Activated T-cell treated with anti-CD3 and anti-CD28 coated beads for 48 hours (primary cell): ENCODE data around the gene RALGDS.
"Not testable (repeated sequence)": the region's sequence is repeated elsewhere in the genome, so short reads cannot be mapped to it uniquely, and the experiment has no call there.

Experiments
- DNase-seq: peaks from one replicate; pipeline ENCODE4 v3.0.0-alpha.2; 2020; ENCODE audit warnings: low read depth

The RALGDS gene

DNA sequence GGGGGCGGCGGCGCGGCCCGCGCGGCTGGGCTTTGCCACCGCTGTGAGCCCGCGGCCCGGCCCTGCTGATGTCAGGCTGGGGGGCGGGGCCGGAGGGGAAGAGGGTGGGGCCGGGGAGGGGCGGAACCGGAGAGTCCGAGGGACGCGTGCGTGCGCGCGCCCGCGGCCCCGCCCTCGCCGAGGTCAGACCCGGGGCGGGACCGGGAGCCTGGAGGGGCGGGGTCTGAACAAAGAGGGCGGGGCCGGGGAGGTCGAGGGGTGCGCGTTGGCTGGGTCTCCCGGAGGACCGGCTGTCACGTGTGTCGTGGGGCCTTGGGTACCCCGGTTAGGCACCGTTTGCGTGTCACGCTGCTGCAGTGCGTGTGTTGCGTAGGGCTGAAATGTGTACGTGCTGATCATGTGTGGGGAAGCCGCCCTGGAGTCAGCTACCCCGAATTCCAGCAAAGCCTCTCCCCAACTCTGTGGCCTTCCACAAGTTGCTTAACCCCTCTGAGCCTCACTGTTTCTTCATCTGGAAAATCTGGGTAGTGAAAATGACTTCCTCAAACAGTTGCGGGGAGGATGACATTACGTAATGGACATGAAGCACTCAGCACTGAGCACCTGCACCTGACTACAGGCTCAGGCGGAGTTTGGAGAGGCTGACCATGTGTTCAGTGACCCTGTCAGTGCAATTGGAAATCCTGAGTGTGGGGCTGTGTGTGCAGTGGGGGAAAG, at the start of gene RALGDS:
TSS of gene RALGDS (minus strand) at position 43 of the 717 bp plus-strand sequence. CDS start 86 bp downstream, outside the sequence.
- peak; percentile 88 for DNase-seq

DNA sequence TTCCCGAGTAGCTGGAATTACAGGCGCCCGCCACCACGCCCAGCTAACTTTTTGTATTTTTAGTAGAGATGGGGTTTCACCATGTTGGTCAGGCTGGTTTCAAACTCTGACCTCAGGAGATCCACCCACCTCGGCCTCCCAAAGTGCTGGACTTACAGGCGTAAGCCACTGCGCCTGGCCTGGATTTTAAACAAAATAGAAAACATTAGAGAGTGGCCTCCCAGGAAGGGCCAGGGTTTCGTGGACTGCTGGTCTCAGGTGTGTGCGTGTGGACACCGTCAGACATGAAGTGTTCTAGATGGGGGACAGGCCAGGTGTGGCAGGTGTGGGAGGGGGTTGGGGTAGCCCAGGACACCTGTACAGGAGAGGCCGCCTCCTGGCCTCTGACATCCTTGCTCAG, 49.7 kb upstream of the RALGDS start:
- DNase-seq: no peak

DNA sequence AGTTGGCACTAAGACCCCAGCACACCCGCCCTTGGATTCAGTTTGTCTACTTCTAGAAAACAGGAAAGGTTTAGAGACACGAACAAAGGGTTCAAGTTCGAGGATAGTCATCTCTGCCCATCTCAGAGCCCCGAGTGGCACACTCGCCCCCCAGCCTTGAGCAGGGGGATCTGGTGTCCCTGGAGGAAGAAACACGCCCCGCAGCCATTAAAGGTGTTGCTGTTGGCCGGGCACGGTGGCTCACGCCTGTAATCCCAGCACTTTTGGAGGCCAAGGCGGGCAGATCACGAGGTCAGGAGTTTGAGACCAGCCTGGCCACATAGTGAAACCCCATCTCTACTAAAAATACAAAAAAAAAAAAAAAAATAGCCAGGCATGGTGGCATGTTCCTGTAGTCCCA, 48.6 kb upstream of the RALGDS start:
- DNase-seq: not testable (repeated sequence)

DNA sequence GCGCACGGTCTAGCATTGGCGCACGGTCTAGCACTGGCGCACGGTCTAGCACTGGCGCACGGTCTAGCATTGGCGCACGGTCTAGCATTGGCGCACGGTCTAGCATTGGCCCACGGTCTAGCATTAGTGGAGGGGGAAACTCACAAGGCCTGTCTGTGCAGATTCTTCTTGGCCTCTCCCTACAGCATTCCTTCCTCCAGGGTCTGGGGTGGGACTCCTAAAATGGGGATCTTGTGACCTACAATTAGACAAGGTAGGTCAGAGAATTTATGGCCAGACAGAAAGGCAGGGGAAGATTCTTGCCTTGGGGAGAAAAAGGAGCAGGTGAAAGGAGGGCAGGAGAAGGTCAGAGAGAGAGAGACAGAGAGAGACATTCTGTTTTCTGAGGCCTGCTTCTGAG, 48.1 kb upstream of the RALGDS start:
- no peak for DNase-seq

DNA sequence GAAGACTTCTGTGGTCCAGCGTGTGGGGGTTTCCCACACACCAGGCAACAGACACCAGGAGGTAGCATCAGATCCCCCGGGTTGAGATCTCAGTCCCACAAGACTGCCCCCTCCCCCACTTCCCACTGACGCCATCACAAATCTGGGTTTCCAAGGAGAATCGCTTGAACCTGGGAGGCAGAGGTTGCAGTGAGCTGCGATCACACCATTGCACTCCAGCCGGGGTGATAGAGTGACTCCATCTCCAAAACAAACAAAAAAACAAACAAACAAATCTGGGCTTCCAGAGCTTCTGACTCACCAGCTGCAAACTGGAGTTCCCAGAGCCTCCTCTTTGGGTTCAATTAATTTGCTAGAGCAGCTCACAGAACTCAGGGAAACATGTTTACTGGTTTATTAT, 47.4 kb upstream of the RALGDS start:
- DNase-seq: no peak

DNA sequence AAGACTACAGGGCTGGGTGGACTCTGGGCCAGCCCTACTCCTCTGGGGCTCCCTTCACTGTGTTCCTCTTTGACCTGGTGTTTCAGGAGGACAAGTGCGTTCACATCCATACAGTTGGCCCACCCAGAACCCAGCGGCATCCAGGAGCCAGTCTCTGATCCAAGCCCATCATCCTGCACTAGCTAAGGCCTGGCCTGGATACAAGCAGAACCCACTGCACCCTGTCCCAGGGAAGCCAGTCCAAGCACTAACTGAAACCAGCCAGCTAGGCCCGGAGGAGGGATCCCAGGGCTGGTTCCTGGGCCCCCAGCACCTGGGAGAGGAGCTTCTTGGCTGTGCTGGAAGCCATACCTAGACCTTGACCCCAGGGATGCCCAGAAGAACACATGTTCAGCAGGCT, 46.7 kb upstream of the RALGDS start:
- DNase-seq: no peak

DNA sequence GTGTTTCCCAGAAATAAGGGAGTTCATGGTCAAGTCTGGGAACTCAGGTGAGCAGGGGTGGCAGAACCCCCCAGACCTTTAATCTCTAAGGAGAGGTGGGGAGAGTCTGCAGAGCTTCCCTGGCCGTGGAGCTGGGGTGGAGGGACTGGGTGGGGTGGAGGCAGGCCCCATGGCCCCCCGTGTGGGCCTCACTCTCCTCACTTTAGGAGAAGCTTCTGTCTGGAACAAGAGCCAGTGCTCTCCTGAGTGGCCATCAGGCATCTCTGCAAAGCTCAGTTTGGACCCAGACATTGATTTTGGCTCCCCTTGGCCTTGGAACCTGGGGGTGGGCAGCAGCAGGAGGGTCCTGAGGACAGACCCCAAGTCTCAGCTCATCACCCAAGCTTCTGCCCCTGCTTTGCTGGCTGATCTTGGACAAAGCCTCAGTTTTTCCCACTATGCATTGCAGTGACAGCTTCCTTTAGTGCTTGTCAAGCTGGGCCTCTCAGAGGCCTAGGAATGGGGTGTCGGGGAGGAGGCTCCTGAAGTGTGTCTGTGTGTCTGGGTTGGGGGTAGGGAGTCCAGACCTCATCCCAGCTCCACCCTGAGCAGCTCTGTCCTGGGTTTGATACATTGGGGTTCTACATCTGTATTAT, 46.2 kb upstream of the RALGDS start:
- DNase-seq: no peak

DNA sequence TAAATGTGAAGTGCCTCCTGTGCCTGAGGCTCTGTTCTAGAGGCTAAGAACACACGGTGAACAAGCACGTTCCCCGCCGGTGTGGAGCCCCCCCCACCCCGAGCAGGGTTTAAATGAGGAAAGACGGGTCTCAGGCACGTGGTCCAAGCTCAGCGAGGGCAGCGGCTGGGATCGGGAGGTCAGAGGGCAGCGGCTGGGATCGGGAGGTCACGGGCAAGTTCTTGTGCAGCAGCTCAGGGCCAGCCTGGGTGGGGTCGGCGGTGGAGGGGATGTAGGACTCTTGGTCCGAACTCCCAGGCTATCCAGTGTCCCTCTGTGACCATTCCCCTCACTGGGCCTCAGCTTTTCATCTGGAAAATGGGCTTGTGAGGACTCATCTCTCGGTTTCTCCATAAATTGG, 45.4 kb upstream of the RALGDS start:
- DNase-seq: no peak

DNA sequence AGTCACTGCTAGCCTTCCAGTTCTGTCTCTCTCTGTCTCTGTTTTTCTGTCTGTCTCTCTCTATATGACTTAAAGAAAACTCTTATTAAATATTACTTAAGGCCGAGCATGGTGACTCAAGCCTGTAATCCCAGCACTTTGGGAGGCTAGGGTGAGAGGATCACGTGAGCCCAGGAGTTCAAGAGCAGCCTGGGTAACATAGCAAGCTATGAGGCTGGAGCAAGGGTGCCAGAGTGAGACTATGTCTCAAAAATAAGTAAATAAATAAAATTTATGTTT, 44.4 kb upstream of the RALGDS start:
- no peak for DNase-seq

DNA sequence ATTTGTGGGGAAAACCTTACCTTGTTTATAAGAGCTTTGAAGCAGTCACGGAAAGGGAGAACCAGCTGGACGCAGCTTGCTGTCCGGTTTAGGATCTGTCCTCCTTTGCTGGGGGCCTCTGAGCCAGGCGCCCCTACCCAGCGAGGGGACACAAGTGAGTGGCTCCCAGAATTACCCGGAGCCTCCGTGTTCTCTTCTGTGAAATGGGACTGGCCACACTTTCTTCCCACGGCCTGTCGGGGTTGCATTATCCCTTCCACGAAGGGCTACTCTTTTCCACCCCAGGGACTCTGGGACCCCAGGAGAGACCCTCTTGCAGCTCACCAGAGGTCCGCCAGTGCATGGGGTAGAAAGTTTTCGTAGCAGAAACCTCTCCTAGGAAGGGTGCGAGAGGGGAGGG, 43.2 kb upstream of the RALGDS start:
- no peak for DNase-seq

DNA sequence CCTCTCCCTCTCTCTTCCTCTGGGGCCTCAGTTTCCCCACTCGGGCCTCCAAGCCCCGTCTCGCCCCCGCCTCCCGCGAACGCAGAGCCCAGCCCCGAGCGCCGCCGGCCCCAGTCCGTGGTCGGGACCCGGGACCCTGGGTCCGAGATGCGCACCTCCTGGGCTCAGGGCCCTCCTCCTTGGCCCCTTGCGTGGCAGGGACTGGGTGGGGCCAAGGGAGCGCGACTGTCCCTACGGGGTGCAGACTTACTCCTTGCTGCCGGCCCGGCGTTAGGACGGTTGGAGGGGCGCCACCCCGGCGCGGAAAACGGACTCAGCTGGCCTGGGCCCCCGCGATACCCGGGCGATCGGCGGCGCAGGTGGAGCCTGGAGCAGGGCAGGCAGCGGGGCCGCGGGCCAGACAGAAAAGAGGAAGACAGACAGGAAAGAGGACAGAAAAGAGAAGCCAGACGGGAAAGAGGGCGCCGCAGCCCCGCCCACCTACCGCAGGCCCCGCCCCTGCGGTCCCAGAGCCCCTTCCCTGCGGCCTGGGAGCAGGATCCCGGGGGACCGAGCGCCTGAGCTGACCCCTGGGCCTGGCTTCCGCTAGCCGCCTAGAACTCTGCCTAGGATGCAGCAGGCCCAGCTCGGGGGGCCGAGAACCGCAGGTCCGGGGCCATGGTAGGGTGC, 42.6 kb upstream of the RALGDS start, which contains the start of gene GBGT1:
TSS of gene GBGT1 (minus strand) at position 411 of the 669 bp plus-strand sequence. CDS start 1,502 bp downstream, outside the sequence.
- DNase-seq: no peak

DNA sequence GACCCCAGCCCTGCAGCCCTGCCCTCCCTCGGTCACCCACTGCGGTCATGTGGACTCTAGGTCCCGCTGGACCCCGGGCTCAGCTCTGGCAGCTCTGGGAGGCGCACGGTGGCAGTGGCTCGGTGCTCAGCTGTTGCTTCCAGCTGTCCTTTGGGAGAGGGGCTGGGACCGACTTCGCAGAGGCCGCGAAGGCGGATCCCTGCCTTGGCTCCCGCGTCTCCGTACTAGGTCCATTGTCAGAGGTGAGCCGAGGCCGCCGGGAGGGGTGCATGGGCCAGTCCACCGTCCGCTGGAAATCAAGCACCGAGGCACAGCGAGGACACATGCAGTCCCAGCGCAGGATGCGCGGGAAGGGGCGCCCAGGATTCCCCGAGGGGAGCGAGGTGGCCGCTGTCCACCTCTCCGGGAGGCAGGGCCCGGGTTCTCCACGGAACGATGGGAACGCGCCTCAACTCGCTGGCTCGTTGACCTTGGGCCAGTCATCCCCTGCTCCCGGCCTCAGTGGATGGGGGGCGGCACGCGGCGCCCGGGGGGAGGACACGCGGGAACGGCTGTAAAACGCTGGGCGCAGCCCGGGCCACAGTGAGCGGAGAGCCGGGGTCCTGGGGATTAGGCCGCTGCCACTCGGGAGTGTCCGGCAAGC, 41.9 kb upstream of the RALGDS start:
- DNase-seq: no peak

DNA sequence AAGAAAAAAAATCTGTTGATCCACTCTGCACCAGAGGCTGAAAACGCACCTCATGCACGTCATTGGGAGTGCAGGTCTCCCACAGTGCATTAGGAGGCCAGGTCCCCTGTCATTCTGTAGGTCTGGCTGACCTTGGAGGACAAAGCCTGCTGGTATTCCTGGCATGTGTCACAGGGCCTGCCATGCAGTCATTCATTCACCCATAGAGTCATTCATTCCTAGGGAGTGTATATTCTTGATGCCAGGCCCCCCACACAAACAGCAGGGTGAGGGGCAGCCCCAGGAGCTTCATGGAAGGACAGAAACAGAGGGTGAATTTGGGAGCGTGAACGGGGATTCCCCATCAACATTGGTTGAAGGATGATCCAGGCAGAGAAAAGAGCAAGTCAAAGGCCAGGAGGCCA, 40.5 kb upstream of the RALGDS start:
- DNase-seq: no peak

DNA sequence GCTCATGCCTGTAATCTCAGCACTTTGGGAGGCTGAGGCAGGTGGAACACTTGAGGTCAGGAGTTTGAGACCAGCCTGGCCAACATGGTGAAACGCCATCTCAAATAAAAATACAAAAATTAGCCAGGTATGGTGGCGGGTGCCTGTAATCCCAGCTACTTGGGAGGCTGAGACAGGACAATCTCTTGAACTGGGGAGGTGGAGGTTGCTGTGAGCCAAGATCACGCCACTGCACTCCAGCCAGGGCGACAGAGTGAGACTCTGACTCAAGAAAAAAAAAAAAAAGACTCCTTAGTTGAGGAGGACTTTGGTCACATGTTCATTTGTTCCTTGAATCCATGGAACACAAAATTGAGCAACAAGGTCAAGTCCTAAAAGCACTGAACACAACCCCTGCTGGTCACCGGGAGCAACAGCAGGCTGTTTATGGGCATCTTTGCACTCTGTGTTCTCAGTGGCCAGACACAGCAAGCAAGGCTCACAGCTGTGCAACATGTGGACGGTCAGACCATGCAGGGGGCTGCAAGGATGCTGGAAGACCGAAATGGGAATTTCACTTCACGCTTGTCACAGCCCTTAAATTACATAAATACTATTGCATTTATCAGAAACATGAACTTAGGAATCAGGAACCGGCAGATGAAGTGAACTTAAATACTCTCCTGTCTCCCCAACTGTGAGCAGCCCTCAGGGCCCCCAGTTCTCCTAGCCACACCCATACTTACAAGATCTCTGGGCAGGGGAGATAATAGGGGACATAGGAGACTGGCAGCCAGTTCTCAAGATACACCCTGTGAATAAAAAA, 39.9 kb upstream of the RALGDS start:
- peak; percentile 24 for DNase-seq

DNA sequence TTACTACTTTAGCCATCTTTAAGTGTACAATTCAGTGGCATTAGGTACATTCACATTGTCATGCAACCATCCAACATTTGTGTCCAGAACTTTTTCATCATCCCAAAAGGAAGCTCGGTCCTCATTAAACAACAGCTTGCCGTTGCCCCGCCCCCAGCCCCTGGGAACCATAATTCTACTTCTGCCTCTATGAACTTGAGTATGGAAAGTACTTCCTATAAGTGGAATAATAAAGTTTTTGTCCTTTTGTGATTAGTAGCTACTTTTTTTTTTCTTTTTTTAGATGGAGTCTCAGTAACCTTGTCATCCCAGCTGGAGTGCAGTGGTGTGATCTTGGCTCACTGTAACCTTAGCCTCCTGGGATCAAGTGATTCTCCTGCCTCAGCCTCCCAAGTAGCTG, 37.7 kb upstream of the RALGDS start:
- no peak for DNase-seq

DNA sequence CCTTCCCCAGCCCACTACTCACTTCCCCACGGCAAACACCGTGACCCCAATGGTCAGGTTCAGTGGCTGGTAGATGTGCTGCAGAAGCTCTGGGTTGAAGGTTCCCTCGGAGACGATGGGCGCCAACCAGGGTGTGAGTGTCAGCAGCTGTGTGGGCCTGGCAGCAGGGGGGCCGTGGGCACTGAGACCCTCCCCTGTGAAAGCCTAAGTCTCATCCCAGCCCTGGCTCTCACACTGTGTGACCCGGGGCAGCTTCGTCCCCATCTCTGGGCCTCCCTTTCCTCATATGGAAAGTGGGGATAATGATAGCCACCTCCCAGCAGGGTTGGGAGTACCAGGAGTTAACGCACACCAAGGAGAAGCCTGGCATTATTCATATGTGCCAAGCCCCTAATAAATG, 34.1 kb upstream of the RALGDS start:
- no peak for DNase-seq

DNA sequence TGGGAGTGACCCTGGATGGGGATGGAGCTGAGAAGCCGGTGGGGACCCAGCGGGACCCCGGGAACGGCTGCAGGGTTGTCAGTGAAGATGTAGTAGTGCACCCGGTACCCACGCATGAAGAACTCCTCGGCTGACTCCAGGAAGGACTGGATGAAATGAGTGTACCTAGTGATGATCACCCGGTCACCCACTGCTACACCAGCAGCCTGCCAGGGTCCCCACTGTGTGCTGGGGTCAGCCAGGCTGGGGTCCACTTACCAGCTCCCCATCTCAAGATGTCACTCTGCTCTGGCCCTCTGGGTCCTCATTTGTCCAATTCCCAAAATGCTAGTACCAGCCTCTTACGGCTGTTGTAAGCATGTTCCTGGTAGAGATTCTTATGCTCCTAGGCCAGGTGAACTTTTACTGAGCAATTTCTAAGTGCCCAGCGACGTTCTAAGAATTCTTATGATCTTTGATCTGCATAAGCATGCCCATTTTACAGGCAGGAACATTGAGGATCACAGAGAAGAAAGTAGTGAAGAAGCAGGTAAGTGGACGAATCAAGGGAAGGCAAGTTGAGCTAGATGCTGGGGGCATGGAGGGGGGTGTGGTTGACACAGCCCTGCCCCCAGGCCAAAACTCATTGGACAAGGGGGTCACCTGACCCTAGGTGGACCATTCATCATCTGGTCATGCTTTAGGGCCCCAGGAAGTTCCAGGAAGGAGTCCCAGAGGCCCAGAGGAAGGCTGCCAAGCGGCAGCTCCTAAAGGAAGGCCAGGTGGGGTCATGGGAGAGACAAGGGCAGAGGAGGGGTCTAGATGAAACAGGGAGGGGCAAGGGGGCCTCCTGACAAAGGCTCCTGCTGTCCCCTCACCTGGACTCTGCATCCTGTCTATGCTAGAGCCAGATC, 33.3 kb upstream of the RALGDS start:
- DNase-seq: no peak

DNA sequence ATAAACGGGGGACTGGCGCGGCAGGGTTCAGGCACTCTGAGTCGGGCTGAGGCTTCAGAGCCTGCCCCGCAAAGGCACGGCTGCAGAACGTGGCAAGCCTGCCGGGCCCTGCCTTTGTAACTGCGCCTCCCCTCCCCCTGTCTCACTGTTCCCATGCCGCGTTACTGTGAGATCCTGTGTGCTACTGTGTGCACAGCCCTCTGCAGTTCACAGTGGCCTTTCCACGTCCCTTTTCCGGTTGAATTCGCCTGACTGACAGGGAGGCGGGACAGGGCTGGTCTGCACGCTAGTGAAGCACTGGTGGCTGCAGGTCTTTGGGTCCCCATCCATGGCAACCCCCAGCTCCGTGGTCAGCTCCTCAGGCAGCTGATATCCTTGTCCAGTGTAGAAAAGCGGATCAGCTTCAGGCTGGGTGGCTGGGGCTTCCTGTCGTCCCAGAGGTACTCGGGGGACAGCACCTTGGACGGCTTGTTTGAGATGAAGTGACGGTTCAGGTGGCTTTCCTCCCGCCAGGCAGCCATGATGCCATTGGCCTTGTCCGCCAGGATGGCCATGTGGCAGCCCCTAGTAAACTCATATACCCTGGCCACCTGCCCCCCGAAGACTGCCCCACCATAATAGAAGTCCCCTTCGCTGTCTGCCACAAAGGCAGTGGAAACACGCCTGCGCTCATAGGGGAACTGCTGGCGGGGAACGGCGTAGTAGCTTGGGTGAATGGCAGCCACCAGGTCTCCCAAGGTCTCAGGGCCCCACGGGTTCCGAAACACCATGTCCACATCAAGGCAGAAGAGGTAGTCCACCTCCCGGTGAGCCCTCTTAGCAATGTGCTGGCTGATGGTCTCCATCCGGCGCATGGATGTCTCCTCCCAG, 32.4 kb upstream of the RALGDS start:
- no peak for DNase-seq

DNA sequence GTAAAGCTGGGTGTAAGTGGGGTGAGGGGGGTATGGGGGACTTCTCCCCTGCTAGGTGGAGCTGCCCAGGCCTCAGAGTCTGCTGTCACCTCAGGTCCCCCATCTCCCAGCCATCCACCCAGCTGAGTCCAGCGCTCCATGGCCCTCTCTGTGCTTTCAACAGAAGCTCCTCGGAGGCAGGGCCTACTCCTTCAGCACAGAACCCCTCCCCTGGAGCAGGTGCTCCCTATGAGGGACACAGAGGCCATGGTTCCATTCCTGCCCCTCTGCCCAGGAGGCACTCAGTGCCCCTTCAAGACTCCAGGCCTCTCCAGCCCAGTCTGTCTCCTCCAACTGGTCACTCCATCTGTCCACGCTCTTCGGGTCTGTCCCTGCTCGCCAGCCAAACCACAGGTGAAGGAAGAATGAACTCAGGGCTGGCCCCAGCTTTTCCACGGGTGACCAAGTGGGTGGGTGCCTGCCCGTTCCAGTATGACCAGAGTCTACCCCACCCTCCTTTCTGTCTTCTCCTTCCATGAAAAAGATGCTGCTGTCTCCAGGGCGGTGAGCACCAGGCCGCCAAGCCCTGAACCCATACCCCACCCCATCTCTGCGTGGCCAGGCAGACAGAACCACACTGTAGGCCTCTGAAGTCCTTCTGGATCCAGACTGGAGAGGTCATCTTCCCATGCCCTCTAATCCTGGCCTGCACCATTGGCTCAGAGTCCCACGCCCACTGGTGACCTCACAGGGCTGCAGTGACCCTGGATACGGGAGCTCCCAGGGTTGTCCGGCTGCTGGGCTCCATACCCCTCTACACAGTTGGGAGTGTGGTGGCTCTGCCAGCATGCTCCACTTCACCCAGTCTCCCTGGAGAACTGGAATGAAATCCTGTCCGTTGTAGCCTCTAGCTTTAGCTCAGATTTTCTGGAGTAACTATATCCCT, 30.8 kb upstream of the RALGDS start:
- no peak for DNase-seq
